RWPE2 (cell line): Measurements from ENCODE around the gene EYA2.

Source experiments
- ATAC-seq: fragments of 200-7000 bp; cut with Tn5 transposase; 3 replicates; pipeline ENCODE4 v1.9.1; 2021; ENCODE audit warnings: low read depth
- DNase-seq: peaks from one replicate; pipeline ENCODE4 v3.0.0-alpha.2; 2020; ENCODE audit warnings: low spot score
- H3K27ac ChIP-seq: fragments of 450-650 bp; 2 replicates; pipeline ENCODE4 v1.5.1; 2017; ENCODE audit warnings: mild to moderate bottlenecking; ENCODE audit not compliant: poor library complexity, severe bottlenecking
- H3K27me3 ChIP-seq: fragments of 250-450 bp; sonication (Bioruptor Pico); 2 replicates; pipeline ENCODE4 v1.5.1; 2021; ENCODE audit warnings: mild to moderate bottlenecking, moderate library complexity; ENCODE audit not compliant: insufficient read depth, poor library complexity, severe bottlenecking
- H3K36me3 ChIP-seq: fragments of 250-450 bp; sonication (Bioruptor Pico); 2 replicates; pipeline ENCODE4 v1.5.1; 2020; ENCODE audit warnings: low read depth, mild to moderate bottlenecking, moderate library complexity
- H3K4me1 ChIP-seq: fragments of 250-450 bp; sonication (Bioruptor Pico); 2 replicates; pipeline ENCODE4 v1.5.1; 2021; ENCODE audit warnings: mild to moderate bottlenecking, moderate library complexity; ENCODE audit not compliant: insufficient read depth, poor library complexity, severe bottlenecking
- H3K4me3 ChIP-seq: fragments of 250-450 bp; sonication (Bioruptor Pico); 2 replicates; pipeline ENCODE4 v1.5.1; 2021; ENCODE audit warnings: mild to moderate bottlenecking, moderate library complexity; ENCODE audit not compliant: severe bottlenecking
- H3K9me3 ChIP-seq: fragments of 250-450 bp; sonication (Bioruptor Pico); 2 replicates; pipeline ENCODE4 v1.5.1; 2021; ENCODE audit warnings: mild to moderate bottlenecking, moderate library complexity; ENCODE audit not compliant: severe bottlenecking
- CTCF ChIP-seq: fragments of 450-650 bp; IDR thresholded peaks from one replicate; pipeline ENCODE4 v1.5.1; 2017; ENCODE audit warnings: mild to moderate bottlenecking, moderate library complexity; ENCODE audit not compliant: poor library complexity, severe bottlenecking

EYA2 gene

DNA sequence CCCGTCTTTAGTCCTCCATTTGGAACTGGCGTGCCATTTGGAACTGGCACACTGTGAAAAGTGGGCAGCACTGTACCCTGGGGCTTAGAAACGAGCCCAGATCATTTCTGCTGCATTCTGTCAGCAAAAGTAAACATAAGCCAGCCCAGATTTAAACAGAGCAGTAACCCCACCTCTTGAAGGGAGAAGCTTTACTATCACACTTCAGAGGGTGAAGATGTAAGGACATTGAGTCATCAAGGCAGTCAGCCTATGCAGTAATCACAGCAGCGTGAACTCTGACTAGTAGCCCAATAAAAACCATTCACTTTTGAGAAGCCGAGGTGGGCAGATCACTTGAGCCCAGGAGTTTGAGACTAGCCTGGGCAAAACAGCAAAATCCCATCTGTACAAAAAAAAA is 216.9 kb downstream of the EYA2 start:
- no peaks in the 10 kb centered on the region for H3K4me1 ChIP-seq
- no peak overlapping the region for H3K4me3 ChIP-seq
- H3K9me3 ChIP-seq, result no peaks in the 10 kb centered on the region
- no peaks in the 10 kb centered on the region for H3K27me3 ChIP-seq
- ATAC-seq (peak; percentile 33; the same call in 1 of the 3 replicates), DNase-seq (no peak)
- H3K27ac ChIP-seq, result no peak overlapping the region
- no peak for TF ChIP-seq CTCF
- no peaks in the 10 kb centered on the region for H3K36me3 ChIP-seq

DNA sequence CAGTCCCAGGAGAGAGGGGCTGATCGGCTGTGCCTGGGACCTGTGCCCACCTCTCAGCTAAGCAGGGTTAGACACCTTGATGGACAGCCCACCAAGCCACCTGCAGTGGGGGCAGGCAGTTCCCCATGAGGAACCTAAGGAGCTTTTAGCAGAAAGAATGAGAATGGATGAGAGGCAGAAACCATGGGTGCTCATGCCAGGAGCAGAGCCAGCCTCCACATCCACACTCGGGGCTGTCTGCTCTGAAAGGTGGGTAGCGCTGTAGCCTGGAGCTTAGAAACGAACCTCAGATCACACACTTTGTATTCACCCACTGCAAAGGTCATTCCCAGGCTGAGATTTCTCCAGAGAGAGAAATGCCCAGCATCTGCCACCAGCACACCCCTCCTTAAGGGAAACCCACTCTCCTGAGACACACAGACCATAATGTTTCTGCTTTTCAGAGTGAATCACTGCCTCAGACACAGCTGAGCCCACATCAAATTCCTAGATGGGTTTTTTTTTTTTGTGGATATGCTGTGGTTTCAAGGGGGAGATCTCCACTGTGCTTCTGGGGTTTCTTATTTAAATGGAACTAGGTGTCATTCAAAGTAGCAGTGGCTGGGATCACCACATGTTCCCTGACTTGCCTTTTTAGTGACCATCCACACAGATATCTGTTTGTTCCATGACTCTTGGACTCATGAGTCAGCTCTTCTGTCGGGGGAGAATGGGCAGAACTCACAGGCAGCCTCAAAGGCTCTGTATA is 218.9 kb downstream of the EYA2 start:
- Histone ChIP-seq H3K27me3 (no peaks in the 10 kb centered on the region), H3K4me3 (no peak overlapping the region), H3K4me1 (no peaks in the 10 kb centered on the region), H3K27ac (no peak overlapping the region), H3K9me3 (no peaks in the 10 kb centered on the region), H3K36me3 (no peaks in the 10 kb centered on the region)
- TF ChIP-seq CTCF, result no peak
- ATAC-seq (no peak), DNase-seq (peak; percentile 60)

- no peak for ATAC-seq
- no peak overlapping the region for H3K27ac ChIP-seq
- H3K27me3 ChIP-seq, result no peaks in the 10 kb centered on the region
- H3K4me3 ChIP-seq, result no peak overlapping the region
- no peak for TF ChIP-seq CTCF
- no peaks in the 10 kb centered on the region for H3K4me1 ChIP-seq
- peak; percentile 73 for DNase-seq
- H3K36me3 ChIP-seq, result no peaks in the 10 kb centered on the region
- H3K9me3 ChIP-seq, result no peaks in the 10 kb centered on the region
These were observed 221.1 kb downstream of the EYA2 start for GRCh38 chr20:47115694-47116093.

GRCh38 chr20:47117371-47117770 is 222.7 kb downstream of the EYA2 start:
- TF ChIP-seq CTCF, result no peak
- no peak overlapping the region for H3K27ac ChIP-seq
- ATAC-seq (no peak), DNase-seq (no peak)
- H3K9me3 ChIP-seq, result no peaks in the 10 kb centered on the region
- no peaks in the 10 kb centered on the region for H3K4me1 ChIP-seq
- H3K27me3 ChIP-seq, result no peaks in the 10 kb centered on the region
- H3K36me3 ChIP-seq, result no peaks in the 10 kb centered on the region
- H3K4me3 ChIP-seq, result no peak overlapping the region

DNA sequence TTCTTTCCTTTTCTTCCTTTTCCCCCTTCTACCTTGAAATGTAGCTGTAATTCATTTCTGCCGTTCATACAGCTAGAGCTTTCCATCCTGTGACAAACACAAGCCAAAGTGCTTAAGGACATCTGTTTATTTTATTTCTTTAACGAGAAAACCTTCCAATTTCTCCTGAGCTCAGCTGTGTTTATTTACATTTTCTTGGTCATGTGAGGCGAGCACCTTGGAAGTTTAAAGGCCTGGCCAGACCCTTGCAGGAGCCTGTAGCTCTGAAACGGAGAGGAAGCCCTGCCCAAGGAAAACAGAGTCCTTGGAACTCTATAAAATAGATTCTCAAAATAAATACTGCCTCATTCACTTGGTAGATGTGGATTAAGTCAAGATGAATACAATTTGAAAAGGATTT is 223.1 kb downstream of the EYA2 start:
- DNase-seq, result no peak
- no peak for TF ChIP-seq CTCF
- Histone ChIP-seq H3K27ac (no peak overlapping the region), H3K36me3 (no peaks in the 10 kb centered on the region), H3K4me3 (no peak overlapping the region), H3K4me1 (no peaks in the 10 kb centered on the region), H3K9me3 (no peaks in the 10 kb centered on the region), H3K27me3 (no peaks in the 10 kb centered on the region)
- ATAC-seq, result no peak
